MG63 (cell line): ENCODE results near the gene SLC7A7. TPM values are rescaled to one million over a fixed set of nuclear protein-coding genes. Genes with fewer than 3 reads are reported as not detected.
"Not testable (repeated sequence)": the region's sequence is repeated elsewhere in the genome, so short reads cannot be mapped to it uniquely, and the experiment has no call there.

Experiments used
- DNase-seq: peaks from one replicate; pipeline ENCODE4 v3.0.0-alpha.2; 2020
- H3K27me3 ChIP-seq: fragments of 250-450 bp; sonication (Bioruptor Pico); 2 replicates; pipeline ENCODE4 v1.5.1; 2020; ENCODE audit warnings: mild to moderate bottlenecking, moderate library complexity
- H3K36me3 ChIP-seq: fragments of 250-450 bp; sonication (Bioruptor Pico); 2 replicates; pipeline ENCODE4 v1.5.1; 2020; ENCODE audit warnings: mild to moderate bottlenecking, moderate library complexity
- H3K4me3 ChIP-seq: fragments of 250-450 bp; sonication (Bioruptor Pico); 2 replicates; pipeline ENCODE4 v1.5.1; 2020; ENCODE audit warnings: mild to moderate bottlenecking, moderate library complexity
- H3K9me3 ChIP-seq: fragments of 250-450 bp; sonication (Bioruptor Pico); 2 replicates; pipeline ENCODE4 v1.5.1; 2020; ENCODE audit warnings: mild to moderate bottlenecking, moderate library complexity
- total RNA-seq: library from RNA; depleted of rRNA; stranded (reverse); fragments of >200 nt; shearing (Covaris generic); gene quantifications from 2 replicates; pipeline ENCODE4 v1.2.3, GENCODE V29; 2014; ENCODE audit warnings: low replicate concordance

SLC7A7 gene
- total RNA-seq, 1 experiment from 2014 or later = 4.0 TPM

GRCh38 chr14:22830443-22831010 lies 15.3 kb upstream of the SLC7A7 start:
- Histone ChIP-seq H3K9me3 (no peaks in the 10 kb centered on the region), H3K27me3 (no peaks in the 10 kb centered on the region), H3K36me3 (peaks cover 14% of the 10 kb centered on the region), H3K4me3 (peak overlapping the region; percentile 83)
- no peak for DNase-seq

GRCh38 chr14:22829661-22830442 lies 14.6 kb upstream of the SLC7A7 start, which contains the start of gene MRPL52:
Gene MRPL52 (plus strand): TSS chr14:22829887. CDS start chr14:22829913, 26 bp downstream.
- H3K36me3 ChIP-seq = peaks cover 14% of the 10 kb centered on the region
- peak; percentile 78 for DNase-seq
- no peaks in the 10 kb centered on the region for H3K9me3 ChIP-seq
- H3K4me3 ChIP-seq = peak within 1 kb of the TSS; percentile 83
- H3K27me3 ChIP-seq = no peaks in the 10 kb centered on the region

- peaks cover 12% of the 10 kb centered on the region for H3K36me3 ChIP-seq
- DNase-seq, H3K27me3 ChIP-seq, H3K9me3 ChIP-seq: not testable (repeated sequence)
- peak overlapping the region; percentile 83 for H3K4me3 ChIP-seq
Measured at GRCh38 chr14:22829076-22829660, 13.9 kb upstream of the SLC7A7 start.

GRCh38 chr14:22824711-22825359 lies 9.6 kb upstream of the SLC7A7 start:
- DNase-seq = peak; percentile 84
- Histone ChIP-seq H3K36me3 (no peaks in the 10 kb centered on the region), H3K27me3 (no peaks in the 10 kb centered on the region), H3K4me3 (no peak overlapping the region), H3K9me3 (no peaks in the 10 kb centered on the region)

GRCh38 chr14:22822571-22823098 lies 7.4 kb upstream of the SLC7A7 start:
- no peaks in the 10 kb centered on the region for H3K27me3 ChIP-seq
- H3K36me3 ChIP-seq = no peaks in the 10 kb centered on the region
- no peaks in the 10 kb centered on the region for H3K9me3 ChIP-seq
- DNase-seq = peak; percentile 79
- no peak overlapping the region for H3K4me3 ChIP-seq

- no peak for DNase-seq
- no peak overlapping the region for H3K4me3 ChIP-seq
- no peaks in the 10 kb centered on the region for H3K36me3 ChIP-seq
- no peaks in the 10 kb centered on the region for H3K9me3 ChIP-seq
- no peaks in the 10 kb centered on the region for H3K27me3 ChIP-seq
Measured at GRCh38 chr14:22822016-22822570, 6.9 kb upstream of the SLC7A7 start.

- Histone ChIP-seq H3K36me3 (no peaks in the 10 kb centered on the region), H3K4me3 (no peak overlapping the region), H3K9me3 (no peaks in the 10 kb centered on the region), H3K27me3 (no peaks in the 10 kb centered on the region)
- DNase-seq = no peak
Measured at GRCh38 chr14:22821193-22822015, 6.2 kb upstream of the SLC7A7 start.

GRCh38 chr14:22820731-22821130 lies 5.5 kb upstream of the SLC7A7 start:
- Histone ChIP-seq H3K4me3 (no peak overlapping the region), H3K27me3 (no peaks in the 10 kb centered on the region), H3K36me3 (no peaks in the 10 kb centered on the region), H3K9me3 (no peaks in the 10 kb centered on the region)
- no peak for DNase-seq

GRCh38 chr14:22819151-22819988 lies 4.1 kb upstream of the SLC7A7 start:
- H3K27me3 ChIP-seq = no peaks in the 10 kb centered on the region
- no peaks in the 10 kb centered on the region for H3K36me3 ChIP-seq

GRCh38 chr14:22814373-22814772 lies 862 bp downstream of the SLC7A7 start:
- no peaks in the 10 kb centered on the region for H3K9me3 ChIP-seq
- no peak for DNase-seq
- no peaks in the 10 kb centered on the region for H3K36me3 ChIP-seq
- H3K4me3 ChIP-seq = no peak overlapping the region
- no peaks in the 10 kb centered on the region for H3K27me3 ChIP-seq

More at GRCh38 chr14:22819151-22819988, 4.1 kb upstream of the SLC7A7 start:
- Histone ChIP-seq H3K4me3 (no peak overlapping the region), H3K9me3 (no peaks in the 10 kb centered on the region)
- no peak for DNase-seq

GRCh38 chr14:22813145-22813544 lies 2.1 kb downstream of the SLC7A7 start:
- H3K27me3 ChIP-seq = no peaks in the 10 kb centered on the region
- DNase-seq = no peak
- H3K4me3 ChIP-seq = no peak overlapping the region
- no peaks in the 10 kb centered on the region for H3K36me3 ChIP-seq
- no peaks in the 10 kb centered on the region for H3K9me3 ChIP-seq

- no peaks in the 10 kb centered on the region for H3K36me3 ChIP-seq
- H3K4me3 ChIP-seq = no peak overlapping the region
- H3K27me3 ChIP-seq = no peaks in the 10 kb centered on the region
- DNase-seq = no peak
- H3K9me3 ChIP-seq = no peaks in the 10 kb centered on the region
Measured at GRCh38 chr14:22812744-22813143, 2.5 kb downstream of the SLC7A7 start.

- H3K9me3 ChIP-seq = no peaks in the 10 kb centered on the region
- no peaks in the 10 kb centered on the region for H3K36me3 ChIP-seq
- no peaks in the 10 kb centered on the region for H3K27me3 ChIP-seq
- DNase-seq = no peak
- no peak overlapping the region for H3K4me3 ChIP-seq
Measured at GRCh38 chr14:22811722-22812121, 3.5 kb downstream of the SLC7A7 start.

GRCh38 chr14:22808388-22809209 lies 6.6 kb downstream of the SLC7A7 start:
- no peaks in the 10 kb centered on the region for H3K27me3 ChIP-seq
- H3K36me3 ChIP-seq = no peaks in the 10 kb centered on the region
- no peaks in the 10 kb centered on the region for H3K9me3 ChIP-seq

More at GRCh38 chr14:22808388-22809209, 6.6 kb downstream of the SLC7A7 start:
- DNase-seq = no peak
- no peak overlapping the region for H3K4me3 ChIP-seq
